ENCODE measurements around the gene STX16.

The STX16 gene

GRCh38 chr20:58700121-58700821 lies 49.2 kb downstream of the STX16 start:
- DNase-seq: no peak

- no peak for DNase-seq
Measured at GRCh38 chr20:58700823-58701222, 49.7 kb downstream of the STX16 start.

DNA sequence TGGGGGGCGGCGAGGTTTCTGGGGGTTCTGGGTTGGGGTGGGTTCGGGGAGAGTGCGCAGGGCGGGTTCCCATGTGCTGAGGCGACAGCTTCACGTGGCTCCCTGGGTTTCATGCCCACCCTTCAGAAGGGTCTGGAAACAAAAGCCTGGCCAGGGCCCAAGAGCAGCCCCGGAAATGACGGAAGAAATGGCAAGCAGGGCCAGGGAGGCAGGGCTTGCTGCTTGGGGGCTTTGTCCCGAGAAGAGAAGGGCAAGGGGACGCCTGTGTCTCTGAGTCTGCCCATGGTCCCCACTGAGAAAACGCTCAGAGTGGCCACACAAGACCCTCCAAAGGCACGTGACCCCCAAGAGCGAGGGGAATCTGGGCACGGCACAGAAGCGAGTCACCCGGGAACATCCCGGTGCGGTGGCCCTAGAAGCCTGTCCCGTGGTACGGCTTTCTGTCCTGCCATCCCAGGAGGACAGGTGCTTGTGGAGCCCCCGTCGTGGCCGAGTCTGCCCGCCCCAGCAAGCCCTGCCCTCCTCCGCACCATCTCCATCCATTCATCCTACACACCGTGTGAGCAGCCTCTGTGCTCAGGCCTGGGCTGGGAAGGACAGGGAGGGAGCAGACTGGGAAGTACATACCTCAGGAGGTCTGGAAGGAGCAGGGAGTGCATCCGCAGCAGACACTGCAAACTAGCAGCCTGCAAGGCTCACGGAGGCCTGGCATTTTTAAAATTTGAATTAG lies 50.5 kb downstream of the STX16 start:
- DNase-seq: no peak

DNA sequence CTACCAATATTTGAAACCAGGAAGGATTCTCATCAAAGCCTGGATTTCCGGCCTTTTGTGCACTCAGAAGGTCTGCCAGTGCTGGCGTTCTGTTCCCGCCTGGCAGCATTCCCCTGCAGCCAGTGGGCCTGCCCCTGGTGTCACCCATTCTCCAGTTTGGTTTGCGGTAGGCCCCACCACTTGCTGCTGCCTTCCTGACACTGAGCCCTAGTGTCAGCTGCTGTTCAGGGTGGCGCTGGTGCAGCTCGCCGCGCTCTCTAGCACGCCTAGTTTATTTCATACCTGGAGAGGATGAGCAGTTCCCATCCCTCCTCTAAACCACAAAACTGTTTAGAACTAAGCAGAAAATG lies 51.1 kb downstream of the STX16 start:
- DNase-seq: no peak

DNA sequence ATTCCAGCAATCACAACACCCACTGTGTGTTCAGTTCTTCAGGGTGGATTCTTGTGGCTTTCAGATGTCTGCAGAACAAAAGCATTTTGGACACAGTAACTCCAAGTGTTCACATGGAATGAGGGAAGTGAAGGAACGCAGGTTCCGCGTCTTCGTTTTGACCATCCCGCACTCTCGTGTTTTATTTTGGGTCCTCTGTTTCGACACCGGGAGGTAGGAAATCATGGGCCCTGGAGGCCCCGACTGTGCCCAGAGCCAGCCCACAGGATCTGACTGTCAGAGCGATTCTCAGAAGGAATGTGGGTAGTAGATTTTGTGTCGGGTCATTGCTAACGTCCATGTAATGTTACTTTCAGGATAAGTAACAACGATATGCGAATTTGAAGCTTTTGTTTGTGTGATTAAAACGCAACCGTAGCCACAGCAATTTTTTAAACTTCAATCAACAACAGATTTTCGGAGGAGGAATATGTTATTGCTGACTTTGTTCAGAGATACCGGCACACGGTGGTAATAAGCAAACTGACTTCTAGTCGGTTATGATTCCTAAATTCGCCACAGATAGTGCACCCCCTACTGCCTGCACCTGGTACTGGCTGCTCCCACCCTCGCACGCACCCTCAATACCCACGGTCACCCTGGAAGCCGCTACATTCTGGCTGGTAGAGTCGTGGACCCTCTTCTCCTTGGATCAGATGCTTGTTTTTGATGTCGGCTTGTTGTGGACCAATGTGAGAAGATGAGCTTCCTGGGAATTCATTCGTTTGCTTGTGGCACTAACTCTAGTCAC lies 52.0 kb downstream of the STX16 start:
- no peak for DNase-seq

DNA sequence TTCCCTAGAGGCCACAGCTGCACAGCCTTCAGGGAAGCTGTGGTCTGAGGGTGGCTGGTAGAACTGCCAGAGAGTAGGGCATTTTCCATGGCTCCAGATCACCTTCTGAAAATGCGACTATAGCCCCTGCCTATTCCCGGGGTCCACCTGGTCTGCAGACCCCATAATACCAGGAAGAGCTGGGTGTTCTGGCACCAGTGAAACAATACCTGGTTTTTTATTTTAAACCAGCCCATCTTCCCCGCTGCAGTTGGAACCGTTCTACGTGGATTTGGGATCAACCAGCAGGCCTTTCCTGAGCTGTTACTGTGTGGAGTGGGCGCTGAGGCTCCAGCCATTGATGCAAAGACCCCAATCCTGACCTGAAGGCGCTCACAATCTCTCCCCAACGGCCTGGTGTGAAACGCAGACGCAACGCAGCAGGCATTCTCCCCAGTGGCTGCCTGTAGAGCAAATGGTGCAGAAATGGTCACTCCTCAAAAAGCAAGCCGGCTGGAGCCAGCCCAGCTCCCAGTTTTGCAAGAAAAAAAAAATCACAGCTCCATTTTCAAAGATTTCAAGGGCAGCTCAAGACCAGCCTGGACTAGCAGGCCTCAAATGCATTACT lies 52.8 kb downstream of the STX16 start:
- no peak for DNase-seq

DNA sequence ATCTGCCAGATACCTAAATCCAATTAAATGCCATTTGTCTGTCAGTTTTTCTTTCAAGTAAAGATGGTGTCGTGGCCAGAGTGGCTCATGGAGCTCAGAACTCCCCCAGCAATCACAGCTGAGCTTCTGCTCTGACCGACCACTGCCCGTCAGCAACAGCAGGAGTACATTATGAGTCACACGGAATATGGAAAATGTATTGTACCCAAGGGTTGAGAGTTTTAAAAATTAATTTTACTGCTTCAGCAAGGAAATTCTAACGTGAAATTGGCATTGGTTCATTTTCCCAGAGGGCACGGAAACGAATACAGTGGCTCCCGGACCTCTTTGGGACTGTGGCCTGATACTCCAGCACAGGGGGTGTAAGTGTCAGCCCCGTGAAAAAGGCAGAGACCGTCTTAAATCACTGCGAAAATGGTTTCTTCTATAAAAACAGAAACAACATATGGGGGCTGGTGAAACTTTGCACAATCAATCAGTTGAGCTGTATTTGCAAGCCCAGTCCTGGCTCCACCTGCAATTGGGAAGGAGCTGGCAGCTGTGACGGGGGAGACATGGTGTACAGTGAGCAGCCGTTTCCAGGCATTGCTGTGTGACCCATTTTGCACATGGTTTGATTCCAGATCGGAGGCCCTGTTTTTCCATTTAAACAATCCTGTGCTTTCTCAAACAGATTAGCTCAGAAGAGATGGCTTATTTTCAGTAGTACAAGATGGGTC lies 54.3 kb downstream of the STX16 start:
- DNase-seq: no peak

GRCh38 chr20:58706150-58706892 lies 55.2 kb downstream of the STX16 start:
- DNase-seq: no peak

- DNase-seq: no peak
Measured at GRCh38 chr20:58706975-58707681, 56.0 kb downstream of the STX16 start.

DNA sequence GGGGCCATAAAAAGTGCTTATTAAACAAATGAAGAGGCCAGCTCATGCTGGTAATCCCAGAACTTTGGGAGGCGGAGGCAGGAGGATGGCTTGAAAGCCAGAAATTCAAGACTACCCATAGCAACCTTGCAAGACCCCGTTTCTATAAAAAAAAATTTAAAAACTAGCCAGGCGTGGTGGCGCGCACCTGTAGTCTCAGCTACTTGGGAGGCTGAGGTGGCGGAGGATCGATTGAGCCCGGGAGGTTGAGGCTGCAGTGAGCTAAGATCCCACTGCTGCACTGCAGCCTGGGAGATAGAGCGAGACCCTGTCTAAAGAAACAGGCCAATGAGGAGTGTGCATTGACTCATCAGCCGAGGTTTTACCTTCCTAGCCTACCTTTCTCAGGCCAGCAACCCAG lies 56.7 kb downstream of the STX16 start:
- DNase-seq: no peak

- DNase-seq: no peak
Measured at GRCh38 chr20:58708246-58708931, 57.3 kb downstream of the STX16 start.

DNA sequence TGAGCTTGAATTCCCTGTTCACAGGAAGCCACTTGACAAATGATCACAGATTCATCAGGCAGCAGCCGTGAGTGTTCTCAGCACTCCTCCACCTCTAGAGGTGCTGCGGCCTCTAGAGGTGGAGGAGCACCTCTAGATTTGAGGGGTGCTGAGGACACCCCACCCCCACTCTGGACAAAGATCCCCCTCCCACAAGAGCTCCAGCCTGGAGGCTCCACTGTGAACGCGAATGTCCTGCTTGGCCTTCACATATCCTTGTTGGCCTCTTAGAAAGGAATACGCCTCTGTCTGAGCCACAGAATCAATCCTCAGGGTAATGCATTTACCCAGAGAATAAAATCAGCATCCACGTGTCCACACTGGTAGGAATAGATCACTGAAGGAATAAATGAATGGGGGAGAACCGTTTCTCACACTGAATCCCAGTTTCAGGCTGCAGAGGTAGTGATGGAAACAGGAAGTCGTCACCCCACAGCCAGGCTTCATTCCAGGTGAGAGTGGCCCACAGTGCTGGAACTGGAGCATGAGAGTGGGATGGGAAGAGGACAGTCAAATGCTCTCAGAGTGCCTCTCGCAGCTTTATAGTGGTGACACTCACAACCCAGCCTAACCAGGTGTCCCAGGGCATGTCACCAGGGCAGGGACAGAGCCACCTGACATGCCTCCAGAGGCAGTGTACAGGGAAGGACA lies 58.1 kb downstream of the STX16 start:
- no peak for DNase-seq

GRCh38 chr20:58709703-58710039 lies 58.6 kb downstream of the STX16 start:
- no peak for DNase-seq

DNA sequence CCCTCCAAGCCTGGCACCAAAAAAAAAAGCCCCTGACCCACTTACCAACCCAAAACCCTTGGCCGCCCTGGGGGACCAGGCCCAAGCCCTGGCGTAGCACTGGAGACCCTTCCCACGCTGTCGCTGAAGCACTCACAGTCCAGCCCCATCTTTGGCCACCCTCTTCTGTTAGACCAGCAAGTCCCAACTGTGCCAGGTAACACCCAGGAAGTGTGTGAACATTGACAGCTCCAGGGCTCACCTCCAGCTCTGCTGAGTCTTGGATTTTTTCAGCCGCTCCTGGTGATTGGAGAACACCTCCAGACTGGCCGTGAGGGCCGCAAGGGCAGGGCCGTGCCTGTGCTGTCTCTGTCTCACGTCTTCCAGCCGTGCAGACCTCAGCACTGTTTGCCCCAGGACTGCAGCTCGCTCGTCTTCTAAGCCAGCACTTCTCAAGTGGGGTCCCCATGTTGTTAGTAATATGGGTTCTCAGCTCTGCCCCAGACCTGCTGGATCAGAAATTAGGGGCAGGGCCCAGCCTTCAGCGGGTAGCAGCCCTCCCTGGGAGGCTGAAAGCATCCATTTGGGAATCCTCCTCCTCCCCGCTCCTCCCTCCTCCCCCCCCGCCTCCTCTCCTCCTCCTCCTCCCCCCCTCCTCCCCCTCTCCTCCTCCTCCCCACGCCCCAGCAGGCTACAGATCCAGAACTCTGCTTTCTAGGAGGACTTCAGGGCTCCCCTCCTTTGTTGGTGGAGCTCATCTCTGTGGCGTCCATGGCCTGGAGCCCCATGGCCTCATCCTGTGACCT lies 59.6 kb downstream of the STX16 start:
- no peak for DNase-seq

GRCh38 chr20:58711266-58712051 lies 60.4 kb downstream of the STX16 start:
- no peak for DNase-seq

DNA sequence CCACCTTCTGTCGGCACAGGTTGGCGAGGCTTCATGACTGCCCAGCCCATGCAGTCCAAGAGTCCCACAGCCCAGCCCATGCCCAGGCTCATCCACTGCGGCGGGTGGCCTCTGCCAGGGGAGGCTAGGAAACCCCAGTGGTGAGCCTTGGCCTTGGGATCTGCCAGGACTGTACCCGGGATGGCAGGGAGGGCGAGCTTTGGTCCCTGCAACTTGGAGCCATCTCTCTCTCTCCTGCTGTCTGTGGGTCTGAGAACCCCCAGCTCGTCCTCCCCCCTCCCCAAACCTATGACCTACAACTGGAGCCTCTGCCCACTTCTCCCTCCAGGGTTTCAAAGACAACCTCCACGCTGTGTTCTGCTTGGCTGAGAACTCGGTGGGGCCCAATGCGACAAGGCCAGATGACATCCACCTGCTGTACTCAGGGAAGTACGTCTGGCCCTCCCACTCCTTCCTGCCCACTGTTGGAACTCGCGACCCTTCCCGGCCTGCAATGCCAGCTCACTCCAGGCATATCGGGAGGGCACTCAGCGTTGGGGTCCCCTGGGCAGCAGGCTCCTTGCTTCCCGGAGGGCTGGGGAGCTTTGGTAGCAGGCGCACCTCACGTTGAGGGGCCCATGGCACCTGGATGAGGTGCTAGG lies 61.2 kb downstream of the STX16 start:
- DNase-seq: no peak

GRCh38 chr20:58712806-58713731 lies 62.0 kb downstream of the STX16 start:
- no peak for DNase-seq
